ENCODE data around the gene TNS3.
A peak's percentile ranks its signal among the peaks of the same experiment; 100 is the strongest.

Gene TNS3

DNA sequence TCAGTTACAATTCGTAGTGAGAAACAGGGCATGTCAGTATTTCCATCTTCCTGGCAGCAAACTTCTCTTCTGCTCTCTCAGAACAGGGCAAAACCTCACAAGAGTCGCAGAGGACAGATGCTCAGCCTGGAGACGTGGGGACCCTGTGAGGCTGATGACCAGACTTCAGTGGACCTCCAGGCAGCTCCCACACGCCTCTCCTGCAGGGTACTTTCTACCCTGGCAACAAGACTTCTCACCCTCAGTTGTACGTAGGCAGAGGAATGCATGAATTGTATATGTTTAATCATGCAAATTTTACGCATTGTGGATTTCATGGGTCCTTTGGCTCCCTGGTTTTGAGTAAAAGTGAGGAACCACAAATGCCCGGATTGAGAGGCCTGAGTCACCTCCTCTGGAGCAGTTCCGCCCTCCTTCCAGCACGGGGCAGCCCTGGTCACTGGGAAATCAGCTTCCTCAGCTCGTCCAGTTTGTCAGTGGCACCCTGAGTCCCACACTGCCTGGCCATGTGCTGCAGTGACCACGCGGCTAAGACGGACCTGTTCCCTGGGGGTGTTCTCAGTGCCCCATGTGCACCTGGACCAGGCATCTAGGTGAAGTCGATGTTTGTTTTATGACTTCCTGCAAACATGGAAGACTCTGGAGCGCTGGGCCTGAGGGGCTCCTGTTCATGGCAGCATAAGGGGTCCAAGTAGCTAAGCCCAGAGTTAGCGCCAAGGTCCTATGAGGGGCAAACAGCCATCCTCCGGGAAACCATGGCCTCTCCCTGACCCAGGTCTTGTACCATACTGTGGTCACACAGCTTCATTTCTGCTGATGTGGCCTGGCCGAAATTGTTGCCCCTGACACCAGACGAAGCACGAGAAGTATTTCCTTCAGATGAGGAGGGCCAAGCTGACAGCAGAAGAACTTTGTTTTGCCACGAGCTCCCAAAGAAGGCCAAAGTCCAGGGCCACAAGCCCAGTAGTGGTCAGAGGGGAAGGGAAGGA lies 165.1 kb downstream of the TNS3 start:
- no peak for DNase-seq

DNA sequence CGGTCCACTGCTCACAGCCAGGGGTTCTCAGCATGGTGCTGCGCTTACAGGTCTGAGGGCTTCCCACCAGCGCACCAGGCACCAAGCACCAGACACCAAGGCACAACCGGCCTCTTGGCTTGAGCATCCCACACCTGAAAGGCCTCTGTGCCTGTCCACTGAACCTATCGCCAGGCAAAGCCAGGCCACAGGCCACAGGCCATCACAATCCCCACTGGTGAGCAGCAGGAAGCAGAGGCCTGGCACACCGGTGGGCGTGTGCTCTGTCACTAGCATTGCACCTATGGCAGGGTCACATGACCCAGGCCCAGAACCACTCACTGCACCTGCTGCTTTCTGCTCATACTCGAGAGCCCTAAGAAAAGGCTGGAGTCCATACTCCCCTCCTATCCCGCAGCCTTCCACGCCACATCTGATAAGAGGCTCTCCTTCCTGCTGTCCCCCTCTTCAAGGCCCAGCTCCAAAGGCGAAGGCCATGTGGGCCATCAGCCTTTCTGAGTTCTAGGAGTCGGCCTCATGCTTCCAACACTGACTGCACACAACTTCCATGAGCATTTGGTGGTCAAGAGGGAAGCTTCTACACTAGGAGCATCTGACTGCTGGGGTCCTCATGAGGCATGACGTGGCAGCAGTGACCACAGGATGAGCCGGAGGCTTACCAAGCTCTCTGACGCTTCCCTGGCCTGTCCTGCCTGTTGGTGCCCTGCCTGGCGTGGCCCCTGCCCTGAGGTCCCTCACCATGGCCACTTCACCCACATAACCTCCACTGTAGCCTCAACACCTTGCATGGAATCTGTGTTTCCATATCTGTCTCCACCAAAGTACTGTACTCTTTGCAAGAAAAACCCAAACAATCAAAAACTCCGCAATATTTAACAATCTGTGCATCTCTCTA lies 166.3 kb downstream of the TNS3 start:
- DNase-seq, result no peak

DNA sequence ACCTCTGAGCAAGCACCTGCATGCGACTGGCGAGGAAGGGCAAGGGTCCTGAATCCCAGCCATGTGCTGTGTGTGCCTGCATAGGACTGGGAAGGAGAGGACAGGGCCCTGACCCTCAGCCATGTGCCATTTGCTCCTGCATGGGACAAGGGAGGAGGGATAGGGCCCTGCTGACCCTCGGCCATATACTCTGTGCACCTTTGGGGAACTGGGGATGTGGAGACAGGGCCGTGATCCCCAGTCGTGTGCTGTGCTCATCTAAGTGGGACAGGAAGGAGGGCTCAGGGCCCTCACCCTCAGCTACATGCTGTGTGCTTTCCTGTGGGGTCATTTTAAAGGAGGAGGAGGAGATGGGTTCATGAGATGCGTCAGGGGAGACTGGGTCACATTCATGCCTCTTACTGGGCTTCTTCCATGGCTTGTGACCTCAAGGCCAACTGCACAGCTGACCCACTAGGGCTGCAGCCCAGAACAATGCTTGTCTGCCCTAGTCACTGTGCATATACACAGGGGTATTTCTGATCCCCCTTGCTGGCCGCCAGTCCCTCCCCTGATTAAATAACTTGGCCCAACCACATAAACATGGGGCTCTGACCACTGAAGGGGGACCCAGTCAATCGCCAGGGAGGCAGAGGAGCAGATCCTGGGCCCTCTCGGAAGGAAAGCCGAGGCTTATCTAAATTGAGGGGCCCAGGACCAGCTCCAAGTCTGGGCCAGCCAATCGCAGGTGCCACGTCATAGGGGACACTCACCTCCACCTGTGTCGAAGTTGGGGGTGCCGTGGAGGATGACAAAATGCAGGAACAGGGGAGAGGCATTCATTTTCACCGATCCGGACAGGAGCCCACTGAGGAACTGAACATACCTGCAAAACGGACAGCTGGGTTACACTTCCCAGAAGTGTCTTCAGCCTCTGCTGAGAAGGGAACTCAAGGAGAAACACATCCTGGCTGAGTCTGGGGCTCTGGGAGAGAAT lies 167.3 kb downstream of the TNS3 start:
- no peak for DNase-seq

DNA sequence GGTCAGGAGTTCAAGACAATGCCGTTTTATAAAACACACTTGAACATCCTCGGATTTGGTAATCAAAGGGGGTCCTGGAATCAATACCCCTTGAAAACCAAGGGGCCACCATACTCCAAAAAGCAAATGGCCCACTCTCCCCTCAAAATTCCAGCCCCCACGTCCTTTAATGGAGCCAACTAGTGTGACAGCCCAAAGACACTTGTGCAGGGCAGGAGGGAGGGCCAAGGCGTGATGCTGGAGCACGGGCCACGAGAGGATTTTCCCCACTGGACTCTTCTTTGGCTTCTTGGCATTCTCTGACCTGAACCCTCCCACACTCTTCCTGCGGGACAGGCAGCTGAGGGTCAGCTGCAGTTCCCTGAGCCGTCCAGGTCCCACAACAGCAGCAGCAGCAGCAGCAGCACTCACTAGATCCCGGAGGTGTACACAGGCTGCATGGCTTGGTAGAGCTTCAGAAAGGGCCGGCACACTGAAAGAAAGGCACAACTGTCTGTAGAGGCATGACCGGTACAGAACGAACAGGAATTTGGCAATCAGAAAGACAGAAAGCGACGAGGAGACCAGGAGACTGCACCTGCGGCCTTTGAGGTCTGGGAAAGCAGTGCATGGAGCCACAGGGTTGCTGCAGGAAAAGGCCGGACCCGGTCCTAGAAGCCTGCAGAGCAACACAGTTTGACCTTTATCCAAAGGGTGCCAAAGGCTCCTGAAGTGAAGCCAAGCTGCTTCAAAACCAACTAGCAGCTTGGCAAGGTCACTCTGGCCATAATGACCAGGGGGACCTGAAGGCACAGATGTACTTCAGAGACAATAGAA lies 168.2 kb downstream of the TNS3 start:
- DNase-seq, result no peak

DNA sequence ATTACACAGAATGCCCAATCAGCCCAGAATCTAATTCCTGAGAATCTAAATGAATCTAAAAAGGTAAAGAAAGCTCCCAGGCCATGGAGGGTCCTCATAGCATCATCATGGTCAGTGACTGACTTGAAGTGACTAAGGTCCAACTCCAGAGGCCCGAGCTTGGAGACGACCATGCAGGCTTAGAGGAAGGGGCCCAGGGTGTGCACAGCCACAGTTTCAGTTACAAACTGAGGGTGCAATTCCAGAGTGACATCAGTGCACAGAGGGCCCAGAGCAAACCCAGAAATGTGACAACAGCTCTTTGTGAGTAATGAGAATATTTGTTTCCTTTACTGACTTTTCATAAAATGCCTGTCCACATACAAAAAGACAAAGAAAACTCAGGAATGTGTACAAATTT lies 170.0 kb downstream of the TNS3 start:
- DNase-seq, result no peak

DNA sequence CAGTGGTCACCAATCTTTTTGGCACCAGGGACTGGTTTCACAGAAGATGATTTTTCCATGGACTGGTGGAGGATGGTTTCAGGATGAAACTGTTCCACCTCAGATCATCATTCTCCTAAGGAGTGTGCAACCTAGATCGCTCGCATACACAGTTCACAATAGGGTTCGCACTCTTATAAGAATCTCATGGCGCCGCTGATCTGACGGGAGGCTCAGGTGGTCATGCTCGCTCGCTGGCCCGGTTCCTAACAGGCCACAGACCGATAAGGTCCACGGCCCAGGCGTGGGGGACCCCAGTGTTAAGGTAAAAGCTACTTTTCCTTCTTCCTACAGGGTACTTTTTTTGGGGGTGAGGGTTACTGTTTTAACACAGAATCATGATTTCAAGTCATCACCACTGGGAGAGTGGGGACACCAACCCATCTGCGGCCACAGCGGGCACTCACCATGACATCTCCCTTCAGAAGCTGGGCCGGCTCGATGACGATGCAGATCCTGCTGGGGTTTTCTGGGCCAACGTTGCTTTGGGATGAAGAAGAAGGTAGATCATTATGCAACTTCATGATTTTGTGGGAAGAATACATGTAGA lies 170.5 kb downstream of the TNS3 start:
- no peak for DNase-seq

DNA sequence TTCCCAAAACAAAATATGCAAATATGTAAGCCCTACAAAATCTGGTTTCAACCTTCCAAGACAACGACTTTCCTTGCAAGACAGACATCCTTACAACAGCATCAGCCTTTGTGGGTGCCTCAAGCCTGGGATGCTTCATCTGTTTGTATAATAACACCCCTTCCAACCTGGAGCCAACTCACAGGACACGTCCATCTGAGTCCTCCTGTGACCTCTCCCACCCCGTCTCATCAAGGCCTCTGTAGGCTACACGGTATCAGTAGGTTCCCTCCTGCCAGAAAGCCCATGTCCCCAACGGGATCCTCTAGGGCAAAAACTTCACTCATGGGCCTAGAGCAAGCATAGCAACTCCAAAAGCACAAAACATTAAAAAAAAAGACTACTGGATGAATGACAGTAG lies 173.2 kb downstream of the TNS3 start:
- DNase-seq, result no peak

DNA sequence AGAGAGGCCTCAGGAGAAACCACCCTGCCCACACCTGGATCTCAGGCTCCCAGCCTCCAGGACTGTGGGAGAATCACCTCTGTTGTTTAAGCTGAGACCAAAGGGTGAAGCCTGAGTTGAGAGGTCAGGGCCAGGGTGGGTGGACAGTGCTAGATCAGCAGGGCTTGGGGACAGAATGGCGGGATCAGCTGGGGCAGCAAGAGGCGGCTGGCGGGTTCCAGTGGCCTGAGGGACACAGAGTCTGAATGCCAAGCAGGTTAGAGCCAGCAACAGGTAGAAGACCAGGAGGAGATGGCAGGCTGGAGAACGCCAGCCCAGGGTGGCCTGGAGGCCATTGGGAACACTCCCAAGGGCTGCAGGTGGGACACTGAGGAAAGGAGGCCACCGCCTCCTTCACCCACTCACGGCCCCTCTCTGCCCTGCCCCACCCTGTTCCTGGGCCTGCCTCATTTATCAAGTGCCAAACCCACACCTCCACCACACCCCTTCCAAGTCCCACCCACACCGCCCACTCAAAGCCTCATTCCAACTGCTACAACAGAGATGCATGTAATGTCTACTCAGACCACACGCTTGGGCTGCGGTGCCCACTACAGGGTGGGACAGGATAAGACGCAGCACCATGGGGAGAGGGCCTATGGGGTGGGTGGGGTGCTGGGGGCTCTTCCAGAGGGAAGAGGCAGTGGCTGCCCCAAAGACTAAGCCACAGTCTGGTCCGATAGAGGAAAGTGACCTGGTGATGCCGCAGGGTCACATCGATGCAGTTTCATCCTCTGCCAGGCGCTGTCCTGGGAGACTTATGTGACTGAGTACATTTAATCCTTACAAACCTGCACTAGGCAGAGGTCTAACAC lies 173.9 kb downstream of the TNS3 start:
- DNase-seq, result no peak

DNA sequence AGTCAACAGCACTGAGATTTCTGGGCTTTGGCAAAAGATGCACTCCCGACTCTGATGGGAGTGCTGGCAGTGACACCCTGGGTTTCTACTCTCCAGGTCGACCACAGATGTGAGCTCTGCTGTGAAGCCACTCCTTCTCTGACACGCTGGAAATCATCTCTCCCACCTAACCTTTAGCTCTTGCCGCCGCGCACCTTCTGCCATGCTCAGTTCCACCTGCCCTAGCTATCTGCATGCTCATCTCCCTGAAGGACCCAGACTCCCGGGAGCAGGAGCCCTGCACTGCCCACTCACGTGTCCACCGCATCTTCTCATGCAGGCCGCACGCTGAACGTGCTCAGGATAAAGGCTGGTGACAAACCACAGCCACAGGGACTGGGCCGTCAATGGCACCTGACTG lies 174.8 kb downstream of the TNS3 start:
- no peak for DNase-seq

DNA sequence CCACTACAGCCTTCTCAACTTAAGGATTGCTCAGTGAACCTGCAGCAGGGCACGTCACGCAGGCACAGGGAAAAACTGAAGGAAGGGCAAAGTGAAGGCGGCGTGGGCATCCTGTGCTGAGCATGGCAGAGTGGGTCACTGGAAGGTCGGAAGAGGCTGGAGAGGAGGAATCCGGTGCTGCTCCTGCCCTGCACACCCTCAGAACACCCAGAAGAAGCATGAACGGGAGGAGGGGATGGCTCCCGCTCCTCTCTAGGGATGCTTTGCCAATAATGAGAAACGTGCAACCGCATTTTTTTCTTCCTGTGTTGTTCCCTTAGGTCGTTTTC lies 175.1 kb downstream of the TNS3 start:
- no peak for DNase-seq

DNA sequence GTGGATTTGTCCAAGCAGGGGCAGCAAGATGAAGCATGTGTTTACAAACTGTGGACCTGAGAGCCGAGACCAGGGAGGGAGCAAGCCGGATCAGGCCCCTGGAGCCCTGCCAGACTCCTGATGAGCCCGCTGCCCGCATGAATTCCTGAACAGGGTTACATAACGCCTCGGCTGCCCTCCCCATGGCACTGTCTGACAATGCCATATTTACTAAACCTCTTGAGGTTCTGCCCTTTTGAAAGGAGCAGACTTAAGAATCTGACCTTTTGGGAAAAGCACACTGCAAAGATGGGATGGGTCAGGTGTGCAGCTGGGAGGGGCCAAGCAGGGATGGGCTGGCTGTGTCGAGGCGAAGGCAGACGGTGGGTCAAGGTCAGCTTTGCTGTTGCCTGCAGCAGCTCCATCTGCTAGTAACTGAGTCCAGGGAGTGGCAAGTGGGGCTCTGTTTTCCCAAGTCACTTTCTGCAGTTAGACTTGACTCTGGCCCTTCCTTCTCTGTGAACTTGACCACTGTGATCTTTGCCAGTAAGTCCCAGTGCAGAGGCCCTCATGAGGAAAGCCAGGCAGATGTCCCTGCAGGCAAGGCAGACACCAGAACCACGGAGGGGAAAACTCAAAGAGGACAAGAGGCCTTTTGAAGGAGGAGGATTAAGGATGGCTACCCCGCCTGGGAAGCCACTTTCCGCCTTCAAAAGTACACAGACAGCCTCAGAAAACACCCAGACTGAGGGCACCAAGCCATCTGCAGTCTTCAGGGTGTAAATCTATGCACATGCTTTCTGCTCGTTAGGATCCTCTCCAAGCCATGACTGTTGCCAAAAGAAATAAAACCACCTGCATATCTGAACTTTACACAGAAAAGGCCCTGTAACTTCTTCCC lies 175.8 kb downstream of the TNS3 start:
- no peak for DNase-seq

DNA sequence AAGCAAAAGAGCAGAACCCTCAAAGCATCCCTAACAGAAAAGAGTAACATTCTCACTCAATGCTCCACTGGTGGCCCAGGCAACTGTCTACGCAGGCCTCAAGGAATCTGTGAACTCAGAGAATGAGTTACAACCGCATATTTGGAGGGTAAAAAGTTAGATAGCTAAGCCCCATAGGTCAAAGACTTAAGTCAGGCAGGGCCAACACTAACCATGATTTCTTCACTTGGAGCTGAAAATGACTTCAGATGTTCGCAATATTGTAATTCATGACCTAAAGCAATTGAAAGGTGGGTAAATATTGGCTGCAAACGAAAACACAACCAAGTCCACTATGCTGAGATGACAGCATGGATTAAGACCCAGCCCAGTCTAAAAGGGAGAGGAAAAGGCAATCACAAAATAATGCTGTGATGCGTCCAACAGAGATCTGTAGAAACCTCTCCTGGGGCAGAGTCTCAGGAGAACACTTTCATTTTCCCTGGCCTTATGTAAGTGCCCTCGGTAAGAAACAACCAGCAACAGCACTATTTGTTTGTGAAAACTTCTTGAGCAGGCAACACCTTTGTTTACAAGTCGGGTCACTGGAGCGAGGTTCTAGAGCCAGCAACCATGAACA lies 176.5 kb downstream of the TNS3 start:
- DNase-seq, result no peak

DNA sequence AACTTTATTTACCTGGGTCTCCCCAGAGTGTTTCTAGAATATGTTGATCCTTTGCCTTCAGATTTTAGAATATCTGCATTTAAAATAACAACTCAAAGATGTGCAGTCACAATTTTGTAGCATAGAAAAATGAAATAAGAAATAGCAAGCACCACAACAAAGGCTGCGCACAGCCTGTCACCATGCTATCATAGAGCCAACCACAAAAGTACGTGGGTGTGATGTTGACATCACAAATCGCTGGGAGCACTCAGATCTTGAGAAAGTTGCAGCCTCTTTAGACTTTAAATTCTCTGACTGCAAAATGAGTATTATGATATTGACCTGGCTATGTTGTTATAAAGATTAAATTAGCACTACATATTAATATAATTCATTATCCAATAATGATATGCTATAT lies 177.9 kb downstream of the TNS3 start:
- DNase-seq, result peak; percentile 5

DNA sequence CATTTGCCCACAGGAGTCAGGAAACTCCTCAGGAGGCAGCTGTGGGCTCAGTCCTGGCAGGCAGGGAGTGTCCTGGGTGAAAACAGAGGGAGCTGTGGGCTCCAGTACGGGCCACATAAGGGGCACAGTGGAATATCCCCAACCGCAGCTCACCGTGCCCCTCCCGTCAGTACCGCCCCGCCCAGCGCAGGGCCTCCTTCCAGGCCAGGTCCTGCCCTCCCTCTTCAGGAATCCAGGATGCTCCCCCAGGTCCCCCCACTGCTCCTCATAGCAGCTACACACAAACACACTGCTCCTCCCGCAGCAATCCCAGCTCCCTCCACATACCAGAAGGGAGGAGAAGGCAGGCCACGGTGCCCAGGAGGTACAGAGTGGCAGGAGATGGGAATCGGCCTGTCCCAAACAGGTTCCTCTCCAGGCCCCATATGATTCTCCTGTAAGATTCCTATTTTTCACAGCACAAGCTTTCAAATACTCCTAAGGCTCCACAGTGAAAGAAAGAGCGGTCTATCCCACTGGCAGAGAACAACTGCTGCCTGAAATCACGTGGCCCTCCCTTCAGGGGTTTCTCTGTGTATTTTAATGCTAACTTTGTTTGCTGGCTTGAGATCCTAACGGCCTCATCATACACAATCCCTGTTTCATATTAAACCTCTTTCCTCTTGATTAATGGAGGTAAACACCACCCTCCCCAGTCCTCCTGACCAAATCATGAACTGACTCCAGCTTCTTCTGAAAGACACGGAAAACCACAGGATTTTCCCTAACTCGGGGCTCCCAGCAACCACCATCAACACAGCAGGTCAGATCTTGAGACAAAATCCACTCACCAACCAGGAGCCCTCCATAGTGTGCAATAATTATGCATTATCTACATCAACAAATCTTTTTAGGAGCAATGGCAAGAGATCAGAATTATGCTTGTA lies 178.7 kb downstream of the TNS3 start:
- DNase-seq, result no peak

DNA sequence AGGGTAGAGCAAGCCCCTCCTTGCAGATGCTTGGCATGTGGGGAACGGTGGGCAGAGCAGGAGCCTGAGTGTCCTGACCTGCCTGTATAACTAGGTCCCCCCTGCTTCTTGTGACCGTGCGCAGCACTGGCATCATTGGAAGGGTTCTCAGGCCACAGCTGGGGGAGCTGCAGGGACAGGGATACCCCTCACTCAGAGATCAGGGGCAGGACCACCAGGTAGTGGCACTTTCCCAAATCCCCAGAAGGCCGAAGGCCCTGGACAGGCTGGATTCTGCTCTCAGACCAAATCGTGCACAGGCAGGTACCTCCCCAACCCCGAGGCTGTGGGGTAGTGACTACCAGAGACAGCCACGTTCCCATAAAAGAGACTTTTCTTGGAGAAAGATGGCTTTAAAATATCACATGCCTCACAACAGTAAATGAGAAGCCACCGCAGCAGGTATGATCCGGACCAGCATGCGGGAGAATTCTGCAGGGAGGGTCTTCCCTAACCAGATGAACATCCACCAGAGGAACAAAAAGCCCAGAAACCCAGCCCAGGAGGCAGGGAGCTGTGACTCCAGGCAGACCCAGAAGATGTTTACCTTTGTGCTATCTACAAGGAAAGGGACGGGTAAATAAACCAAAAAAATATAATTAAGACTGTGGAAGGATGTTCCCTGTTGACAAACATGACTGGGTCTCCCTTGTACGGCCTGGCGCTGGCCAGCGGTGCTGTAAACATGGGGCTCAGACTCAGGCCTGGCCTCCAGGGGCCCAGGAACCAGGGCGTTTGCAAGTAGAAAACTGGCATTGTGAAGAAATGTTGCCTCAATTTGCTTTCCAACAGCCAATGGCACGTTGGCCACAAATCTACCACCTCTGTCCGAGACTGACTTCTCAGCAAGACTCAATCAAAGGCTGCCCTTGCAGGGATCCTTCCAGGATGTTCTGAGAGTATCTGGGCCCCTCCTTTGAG lies 180.0 kb downstream of the TNS3 start:
- no peak for DNase-seq

DNA sequence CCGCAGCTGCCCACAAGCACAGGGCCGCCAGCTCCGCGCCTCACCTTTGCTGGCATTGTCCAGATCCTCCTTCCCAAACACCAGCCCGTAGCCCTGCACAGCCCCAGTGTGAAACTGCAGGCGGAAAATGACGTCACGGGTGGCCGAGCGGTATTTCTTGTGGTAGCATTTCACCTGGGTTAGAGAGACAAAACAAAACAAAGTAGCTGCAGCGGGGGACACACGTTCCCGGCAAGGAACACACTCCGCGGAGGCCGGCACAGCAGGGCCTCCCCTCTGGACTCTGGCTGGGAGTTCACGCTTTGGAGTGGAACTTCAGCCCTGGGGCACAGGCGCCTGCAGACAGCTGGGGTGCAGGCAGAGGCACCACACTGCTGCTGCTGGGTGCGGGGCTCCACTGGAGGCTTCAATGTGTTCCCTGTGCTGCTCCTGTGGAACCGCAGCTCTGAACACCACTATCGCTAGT lies 181.1 kb downstream of the TNS3 start:
- no peak for DNase-seq

Data from activated CD4-positive, alpha-beta T cell treated with anti-CD3 and anti-CD28 coated beads, Interleukin-2, Interleukin-6, amounts not matched to agents 100 ng/mL and 50 ng/mL, durations not matched to agents 16 hours and 8 hours (primary cell).